DMS79 (cell line): ENCODE data around the gene DNAJC7.

Experiments
- DNase-seq: peaks from one replicate; lab custom pipeline; 2025; lab: John Stamatoyannopoulos, UW

DNAJC7 gene, protein sequence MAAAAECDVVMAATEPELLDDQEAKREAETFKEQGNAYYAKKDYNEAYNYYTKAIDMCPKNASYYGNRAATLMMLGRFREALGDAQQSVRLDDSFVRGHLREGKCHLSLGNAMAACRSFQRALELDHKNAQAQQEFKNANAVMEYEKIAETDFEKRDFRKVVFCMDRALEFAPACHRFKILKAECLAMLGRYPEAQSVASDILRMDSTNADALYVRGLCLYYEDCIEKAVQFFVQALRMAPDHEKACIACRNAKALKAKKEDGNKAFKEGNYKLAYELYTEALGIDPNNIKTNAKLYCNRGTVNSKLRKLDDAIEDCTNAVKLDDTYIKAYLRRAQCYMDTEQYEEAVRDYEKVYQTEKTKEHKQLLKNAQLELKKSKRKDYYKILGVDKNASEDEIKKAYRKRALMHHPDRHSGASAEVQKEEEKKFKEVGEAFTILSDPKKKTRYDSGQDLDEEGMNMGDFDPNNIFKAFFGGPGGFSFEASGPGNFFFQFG

DNA sequence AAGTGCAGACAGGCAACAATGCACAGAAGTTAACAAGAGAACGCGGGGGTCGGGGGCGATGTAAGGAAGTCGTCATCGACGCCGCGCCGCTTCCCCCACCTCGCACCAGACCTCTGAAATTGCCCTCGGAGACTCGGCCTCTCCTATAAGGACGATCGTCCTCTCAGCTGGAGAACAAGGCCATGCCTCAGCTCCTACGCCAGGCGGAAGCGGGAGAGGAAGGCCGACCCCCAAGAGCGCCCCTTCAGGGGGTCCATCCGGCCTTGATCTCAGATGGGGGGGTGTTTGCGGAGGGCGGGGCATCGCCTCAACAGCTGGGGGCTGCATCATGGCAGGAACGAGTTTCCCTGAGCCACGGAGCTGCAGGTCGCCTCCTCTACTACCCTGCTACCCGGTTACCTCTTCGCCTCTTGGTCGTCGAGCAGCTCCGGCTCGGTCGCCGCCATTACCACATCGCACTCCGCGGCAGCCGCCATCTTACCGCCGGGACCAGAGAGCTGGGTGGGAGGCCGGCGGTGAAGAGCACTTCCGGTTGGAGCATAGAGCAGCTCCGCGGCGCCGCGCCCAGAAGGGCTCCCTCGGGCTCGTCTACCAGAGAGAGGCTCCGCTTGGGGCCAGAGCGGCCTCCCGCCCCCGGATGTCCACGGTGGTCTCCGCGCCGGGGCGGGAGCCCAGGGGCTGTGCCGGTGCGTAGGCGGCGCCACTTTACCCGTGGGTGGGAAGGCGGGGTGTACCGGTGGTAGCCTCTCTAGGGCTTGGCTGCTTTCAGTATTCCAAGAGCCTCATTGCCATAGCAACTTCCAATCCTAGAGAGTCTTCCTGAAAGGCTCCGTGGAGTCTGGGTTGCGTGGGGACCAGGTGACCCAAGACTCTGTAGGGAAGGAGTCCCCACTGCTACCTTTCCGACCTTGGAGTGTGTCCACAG lies at the start of gene DNAJC7:
Gene DNAJC7 (minus strand): TSS at position 499 of the 925 bp plus-strand sequence. CDS start 23 bp downstream, at position 476.
- peak; percentile 98 for DNase-seq

GRCh38 chr17:42065201-42065600 lies 48.0 kb upstream of the DNAJC7 start:
- DNase-seq = no peak

DNA sequence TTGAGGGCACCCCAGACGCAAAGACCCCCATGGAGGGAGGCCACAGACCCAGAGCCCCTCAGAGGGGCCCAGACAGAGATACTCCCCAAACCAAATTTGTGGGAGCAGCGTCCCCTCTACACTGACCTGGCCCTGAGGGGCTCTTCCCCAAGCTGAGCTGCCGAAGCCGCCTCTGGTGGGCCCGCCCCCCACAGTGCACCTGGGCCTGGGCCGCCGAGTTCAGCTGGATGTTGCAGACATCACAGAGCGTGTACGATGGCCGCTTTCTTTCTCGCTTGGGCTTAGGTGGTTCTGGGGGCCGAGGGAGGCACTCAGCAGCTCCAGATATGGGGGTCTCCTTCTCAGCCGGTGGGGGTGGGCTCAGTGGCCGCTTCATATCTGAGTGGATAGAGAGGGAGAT lies 45.4 kb upstream of the DNAJC7 start:
- DNase-seq = no peak

- no peak for DNase-seq
These were observed 44.6 kb upstream of the DNAJC7 start for GRCh38 chr17:42061646-42062487.

DNA sequence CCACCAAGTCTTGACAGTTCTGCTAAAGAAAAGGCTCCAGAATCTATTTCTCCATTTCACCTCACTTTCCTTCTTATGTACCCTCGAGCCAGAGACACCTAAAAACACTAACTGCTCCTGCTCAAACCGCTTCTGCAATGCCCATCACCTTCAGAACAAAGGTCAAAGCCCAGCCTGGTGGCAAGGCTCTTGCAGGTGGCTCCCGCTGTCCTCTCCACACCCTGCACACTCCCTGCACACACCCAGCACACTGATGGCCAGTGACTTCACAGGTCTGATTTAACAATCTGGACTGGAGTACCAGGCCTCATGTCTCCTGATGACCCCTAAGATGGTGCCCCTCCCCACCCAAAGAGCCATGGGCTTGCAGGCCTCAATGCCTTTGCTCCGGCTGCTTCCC lies 43.0 kb upstream of the DNAJC7 start:
- DNase-seq = no peak

- DNase-seq = no peak
These were observed 42.6 kb upstream of the DNAJC7 start for GRCh38 chr17:42059815-42060214.

- no peak for DNase-seq
These were observed 40.8 kb upstream of the DNAJC7 start for GRCh38 chr17:42058063-42058462.

DNA sequence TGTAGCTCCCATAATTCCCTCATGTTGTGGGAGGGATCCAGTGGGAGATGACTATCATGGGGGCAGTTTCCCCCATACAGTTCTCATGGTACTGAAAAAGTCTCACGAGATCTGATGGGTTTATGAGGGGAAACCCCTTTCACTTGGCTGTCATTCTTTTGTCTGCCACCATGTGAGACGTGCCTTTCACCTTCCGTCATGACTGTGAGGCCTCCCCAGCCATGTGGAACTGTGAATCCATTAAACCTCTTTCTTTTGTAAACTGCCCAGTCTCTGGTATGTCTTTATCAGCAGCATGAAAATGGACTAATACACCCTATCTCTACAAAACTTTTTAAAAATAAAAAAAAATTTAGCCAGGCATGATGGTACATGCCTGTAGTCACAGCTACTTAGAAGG lies 39.4 kb upstream of the DNAJC7 start:
- no peak for DNase-seq

- no peak for DNase-seq
These were observed 38.3 kb upstream of the DNAJC7 start for GRCh38 chr17:42055496-42055895.

DNA sequence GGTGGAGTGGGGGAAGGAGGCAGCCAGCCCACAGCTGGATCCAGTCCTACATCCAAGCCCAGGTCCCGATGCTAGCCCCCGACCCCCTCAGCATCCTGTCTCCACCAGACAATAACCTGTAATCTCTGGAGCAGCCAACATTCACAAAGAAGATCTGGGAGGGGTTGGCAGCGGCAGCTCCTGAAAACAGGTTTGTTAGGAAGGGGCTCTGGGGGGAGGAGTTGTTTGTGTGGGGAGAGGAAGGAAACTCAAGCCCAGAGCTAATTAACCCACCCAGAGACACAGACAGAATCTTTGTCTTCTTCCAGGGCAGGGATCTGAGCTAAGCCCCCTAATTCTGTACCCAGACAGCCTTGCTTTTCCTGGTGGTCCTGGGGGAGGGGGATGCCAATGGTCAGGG lies 37.8 kb upstream of the DNAJC7 start:
- no peak for DNase-seq

GRCh38 chr17:42053731-42054500 lies 36.7 kb upstream of the DNAJC7 start:
- no peak for DNase-seq

- DNase-seq = no peak
These were observed 35.2 kb upstream of the DNAJC7 start for GRCh38 chr17:42052346-42052877.

DNA sequence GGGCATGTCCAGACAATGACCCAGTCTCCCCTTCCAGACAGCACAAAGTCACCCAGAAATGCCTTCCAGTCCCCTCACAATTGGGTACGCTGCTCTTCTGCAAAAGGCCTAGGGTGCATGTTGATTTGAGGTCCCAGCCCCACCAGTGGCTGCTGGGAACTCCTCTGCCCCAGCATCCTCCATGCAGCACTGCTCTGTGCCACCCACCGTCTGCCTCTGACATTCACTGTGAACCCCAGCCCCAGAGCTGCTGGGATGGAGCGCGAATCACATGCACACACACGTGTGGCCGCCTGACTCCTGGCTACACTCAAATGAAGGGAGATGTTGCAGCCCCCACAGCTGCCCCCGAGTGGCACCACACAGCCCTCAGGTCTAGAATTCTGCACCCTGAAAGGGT lies 34.4 kb upstream of the DNAJC7 start:
- no peak for DNase-seq

DNA sequence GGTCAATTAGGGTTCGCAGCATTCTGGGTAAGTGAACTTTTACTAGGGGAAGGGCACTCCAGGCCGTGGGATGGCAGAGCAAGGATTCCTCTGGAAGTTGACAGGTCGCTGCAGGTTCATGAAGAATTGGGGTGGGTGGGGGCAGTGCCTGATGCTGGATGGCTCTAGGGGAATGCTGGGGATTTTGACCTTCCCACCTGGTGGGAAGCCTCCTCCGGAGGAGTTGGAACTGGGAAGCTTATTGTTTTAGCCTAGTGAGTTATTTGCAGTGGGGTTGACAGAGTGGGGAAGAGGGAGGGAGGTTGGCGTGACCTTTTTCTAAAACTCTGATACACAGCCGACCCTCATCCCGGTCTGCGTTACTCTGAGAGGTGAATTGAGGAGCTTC lies 33.8 kb upstream of the DNAJC7 start:
- DNase-seq = no peak

DNA sequence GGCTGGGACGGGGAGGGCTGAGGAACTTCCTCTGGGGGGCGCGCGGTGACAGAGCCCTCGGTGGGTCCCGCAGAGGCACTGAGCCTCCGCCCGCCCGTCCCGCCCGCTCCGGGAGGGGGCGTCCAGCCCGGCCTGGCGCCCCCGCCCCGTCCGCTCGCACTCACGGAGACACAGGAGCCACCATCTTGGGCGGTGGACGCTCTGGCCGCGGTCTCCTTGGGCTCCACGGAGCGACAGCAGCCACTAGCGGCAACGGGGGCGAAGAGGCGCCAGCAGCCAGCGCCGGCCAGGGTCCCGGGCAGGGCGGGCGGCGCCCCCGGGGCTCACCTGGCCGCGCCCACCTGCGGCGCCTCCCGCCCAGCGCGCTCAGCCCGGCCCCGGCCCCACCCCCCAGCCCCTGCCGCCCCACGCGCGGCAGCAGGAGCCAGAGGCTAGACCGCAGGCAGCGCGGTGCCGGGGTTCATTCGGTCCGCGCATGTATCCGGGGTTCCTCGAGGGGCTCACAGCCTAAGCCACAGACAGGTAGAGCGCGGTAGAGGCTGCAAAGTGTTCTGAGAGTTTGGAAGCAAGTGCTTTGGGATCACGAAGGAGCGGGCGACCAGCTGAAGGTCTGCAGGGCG lies 33.3 kb upstream of the DNAJC7 start, which contains the start of gene C17orf113:
Gene C17orf113 (minus strand): TSS at position 209 of the 620 bp plus-strand sequence. CDS start 7,225 bp downstream, outside the sequence.
- DNase-seq = peak; percentile 37

GRCh38 chr17:42049834-42050392 lies 32.7 kb upstream of the DNAJC7 start:
- DNase-seq = no peak

- no peak for DNase-seq
These were observed 30.1 kb upstream of the DNAJC7 start for GRCh38 chr17:42047343-42047742.

- DNase-seq = no peak
These were observed 28.5 kb upstream of the DNAJC7 start for GRCh38 chr17:42045719-42046118.

GRCh38 chr17:42042598-42043319 lies 25.5 kb upstream of the DNAJC7 start:
- DNase-seq = no peak
